GM19035 (cell line): ENCODE measurements around the gene TNS3.
A peak's percentile ranks its signal among the peaks of the same experiment; 100 is the strongest.

Experiments
- ATAC-seq: cut with Tn5 transposase; IDR thresholded peaks from one replicate; pipeline ENCODE4 v1.9.1; 2021; ENCODE audit not compliant: unreplicated experiment

The TNS3 gene

DNA sequence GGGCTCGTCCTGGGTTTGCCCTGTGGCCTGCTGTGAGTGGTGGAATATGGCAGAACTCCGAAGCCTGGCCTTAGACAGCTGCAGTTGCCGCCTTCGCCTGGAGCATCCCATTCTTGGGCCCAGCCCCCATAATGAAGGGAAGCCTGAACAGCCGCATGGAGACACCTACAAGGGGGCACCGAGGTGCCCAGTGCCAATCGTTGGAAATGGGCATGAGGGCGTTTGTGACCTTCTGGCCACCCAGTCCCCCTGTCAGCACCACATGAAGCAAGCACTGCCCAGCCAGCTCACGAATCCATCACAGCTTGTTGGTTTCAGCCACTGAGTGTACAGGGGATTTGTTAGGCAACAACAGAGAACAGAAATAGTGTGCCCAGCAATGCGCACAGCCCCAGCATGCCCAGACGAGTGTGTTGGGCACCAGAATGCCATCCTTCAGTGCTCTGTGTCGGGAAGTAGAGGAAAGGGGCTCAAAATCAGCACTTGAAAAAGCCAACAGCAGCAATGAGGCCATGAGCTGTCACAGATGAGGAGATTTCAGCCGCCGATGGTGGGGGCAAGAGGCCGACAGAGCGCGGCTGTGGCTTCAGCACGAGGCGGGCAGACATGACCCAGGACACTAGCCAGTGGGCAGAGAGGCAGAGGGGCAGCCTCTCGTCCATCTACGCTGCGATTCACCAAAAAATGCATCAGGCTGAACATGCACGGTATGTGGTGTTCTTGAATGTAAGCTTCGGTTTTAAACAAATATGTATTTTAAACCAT lies 91.2 kb downstream of the TNS3 start:
- ATAC-seq: no peak

DNA sequence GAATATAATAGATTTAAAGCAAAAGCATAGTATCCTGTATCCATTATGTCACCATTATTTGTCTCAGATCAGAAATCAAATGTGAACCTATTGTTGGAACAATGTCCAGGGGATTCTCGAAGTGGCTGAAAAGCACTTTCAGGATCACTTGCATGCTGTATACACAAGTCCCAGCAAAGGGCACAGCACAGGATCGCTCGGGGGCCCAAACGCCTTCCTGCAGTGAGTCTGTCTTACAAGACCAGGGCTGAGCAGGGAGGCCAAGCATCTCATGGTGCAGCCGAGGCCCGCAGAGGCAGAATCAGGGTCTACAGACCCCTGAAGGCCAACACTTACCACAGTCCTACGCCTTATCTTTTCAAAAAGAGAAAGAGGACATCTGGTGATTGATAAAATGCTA lies 92.3 kb downstream of the TNS3 start:
- ATAC-seq: no peak

DNA sequence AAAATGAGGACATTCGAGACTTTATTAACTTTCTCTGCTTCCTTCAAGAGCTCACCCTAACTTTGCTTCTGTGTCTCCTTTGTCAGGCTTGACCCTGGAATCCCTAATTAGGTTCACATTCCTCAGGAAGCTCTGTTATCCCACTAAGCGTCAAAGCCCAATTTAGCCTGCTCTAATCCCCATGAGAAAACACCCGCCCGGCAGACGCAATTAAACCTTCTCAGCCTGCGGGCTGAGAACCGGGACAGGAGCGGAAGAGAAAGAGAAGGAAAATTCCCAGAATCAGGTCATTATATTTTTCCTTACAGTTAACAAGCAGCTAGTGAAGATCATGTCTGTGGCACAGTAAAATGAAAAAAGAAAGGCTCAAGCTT lies 93.0 kb downstream of the TNS3 start:
- no peak for ATAC-seq

DNA sequence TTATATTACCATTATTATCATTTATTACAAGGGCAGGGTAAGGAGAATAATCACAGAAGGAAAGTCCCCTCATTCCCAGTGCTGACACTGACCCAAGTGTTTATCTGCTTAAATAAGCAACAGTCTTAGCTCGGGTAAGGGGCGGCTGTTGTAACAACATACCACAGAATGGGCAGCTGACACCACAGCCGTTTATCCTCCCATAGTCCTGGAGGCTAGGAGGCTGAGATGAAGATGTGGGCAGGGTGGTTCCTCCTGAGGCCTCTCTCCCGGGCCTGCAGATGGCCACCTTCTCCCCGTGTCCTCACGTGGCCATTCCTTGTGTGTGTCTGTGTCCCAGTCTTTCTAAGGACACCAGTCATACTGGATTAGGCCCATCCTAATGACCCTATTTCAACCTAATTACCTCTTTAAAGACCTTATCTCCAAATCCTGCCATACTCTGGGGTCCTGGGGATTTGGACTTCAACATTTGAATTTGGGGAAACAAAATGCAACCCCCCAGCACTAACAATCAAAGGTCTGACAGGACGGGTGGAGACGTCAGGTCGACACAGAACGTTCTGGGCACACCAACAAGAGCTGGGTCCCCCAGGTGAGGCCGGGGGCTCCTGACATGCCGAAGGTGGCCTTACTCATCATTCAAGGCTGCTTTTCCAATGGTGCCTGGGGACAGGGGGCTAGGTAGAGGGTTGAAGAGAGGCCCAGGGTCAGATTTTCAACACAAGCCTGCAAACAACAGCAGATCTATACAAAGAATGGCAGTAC lies 93.5 kb downstream of the TNS3 start:
- ATAC-seq: no peak

DNA sequence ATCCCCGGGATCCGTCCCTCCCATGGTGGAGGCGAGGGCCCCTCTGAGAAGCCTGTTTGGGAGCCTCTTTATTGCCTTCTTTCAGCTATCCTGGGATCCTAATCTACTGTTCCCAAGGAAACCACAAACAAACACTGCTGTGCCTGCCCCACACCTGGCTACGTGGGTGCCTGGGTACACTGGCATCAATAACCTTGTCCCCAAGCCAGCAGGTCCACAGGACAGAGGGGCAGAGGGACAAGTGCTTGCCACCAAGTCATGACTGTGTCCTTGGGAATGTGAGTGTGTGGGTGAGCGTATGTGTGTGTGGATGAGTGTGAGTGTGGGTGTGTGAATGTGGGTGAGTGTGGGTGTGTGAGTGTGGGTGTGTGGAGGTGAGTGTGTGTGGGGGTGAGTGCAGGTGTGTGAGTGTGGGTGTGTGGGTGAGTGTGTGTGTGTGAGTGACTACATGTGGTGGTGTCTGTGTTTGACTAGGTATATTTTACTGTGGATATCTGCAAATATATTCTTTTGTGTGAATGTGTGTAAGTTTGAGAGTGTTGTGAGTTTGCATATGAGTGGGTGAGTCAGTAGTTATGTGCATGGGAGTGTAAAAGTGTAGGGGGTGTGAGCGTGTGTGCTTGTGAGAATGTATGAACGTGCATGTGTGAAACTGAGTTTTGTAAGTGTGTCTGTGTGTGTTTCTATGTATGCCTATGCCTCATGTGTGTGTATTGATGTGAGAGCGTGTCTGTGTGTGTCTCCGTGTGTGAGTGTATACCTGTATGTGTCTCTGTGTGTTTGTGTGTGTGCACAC lies 96.1 kb downstream of the TNS3 start:
- ATAC-seq: no peak

DNA sequence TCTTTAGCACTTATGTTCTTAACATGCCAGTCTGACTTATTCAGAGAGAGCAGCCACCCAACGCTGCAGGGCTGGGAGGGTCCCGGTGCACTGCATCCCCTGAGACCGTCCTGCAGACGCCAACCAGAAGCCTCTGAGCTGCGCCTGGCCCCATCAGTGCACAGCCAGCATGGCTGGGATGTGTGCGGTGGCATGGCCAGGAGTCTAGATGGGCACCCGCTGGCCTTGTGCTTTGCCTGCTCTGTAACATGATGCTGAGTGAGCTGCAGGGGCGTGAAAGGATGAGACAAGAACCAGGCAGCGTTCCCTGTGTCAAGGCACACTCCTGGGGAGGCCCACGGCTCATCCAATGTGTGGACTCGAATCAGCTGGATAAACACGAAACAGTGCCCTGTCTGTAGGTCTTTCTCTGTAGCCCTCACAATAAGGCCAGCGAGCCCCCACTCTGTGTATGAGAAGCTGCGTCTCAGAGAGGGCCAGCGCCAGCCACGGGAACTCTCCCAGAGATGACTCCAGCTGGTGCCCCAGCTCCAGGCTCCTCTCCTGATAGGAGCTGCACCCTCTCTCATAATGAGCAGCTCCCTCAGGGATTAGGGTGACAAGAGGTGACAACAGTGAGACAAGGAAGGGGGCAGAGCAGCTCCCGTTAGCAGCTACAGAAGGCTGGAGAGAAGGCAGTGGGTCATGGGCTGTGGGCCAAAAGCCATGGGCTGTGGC lies 96.8 kb downstream of the TNS3 start:
- ATAC-seq: no peak

DNA sequence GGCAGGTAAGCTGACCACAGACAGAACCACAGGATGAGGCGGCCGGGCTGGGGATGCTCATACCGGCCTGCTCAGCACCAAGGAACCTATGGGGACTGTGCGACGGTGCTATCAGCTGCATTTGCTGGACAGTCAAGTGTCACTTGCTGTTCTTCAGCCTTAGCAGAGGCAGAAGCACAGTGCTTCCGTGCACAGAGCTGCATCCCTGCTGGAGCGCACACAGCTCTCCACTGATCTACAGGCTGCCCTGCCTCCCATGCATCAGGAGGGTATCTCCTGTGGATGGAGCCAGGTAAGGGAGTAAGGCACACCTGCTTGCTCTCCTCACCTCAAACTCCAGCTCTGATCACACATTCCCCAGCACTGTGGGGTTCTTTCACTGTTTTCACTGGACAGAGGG lies 97.5 kb downstream of the TNS3 start:
- no peak for ATAC-seq

DNA sequence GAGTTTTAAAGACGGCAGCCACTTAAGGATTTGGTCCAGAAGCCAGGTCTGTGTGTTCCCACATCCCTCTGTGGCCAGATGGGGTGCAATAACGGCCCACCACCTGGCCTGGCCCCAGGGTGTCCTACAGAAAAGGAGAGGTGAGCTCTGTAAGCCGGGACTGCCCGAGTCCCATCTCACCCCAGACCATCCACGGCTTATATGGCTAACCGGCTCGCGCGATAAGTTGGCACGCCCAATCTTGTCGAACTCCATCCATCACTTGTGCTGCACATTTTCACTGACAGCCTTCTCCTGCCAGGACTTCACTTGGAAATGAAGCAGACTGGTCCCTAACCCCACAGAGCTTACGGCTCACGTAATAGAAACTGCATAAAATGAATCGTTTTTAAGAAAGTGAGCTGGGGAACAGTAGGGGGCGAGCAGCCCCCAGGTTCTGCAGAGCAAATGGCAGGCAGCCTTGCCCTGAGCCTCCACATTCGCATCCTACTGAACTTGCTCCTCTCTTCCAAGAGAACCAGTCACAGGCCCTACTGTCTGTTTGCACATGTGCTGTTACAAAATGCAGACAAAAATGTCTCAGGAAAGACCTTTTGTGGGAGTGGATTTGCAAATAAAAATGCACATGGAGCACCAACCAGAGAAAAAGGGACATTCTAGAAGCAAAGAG lies 98.2 kb downstream of the TNS3 start:
- ATAC-seq: no peak

DNA sequence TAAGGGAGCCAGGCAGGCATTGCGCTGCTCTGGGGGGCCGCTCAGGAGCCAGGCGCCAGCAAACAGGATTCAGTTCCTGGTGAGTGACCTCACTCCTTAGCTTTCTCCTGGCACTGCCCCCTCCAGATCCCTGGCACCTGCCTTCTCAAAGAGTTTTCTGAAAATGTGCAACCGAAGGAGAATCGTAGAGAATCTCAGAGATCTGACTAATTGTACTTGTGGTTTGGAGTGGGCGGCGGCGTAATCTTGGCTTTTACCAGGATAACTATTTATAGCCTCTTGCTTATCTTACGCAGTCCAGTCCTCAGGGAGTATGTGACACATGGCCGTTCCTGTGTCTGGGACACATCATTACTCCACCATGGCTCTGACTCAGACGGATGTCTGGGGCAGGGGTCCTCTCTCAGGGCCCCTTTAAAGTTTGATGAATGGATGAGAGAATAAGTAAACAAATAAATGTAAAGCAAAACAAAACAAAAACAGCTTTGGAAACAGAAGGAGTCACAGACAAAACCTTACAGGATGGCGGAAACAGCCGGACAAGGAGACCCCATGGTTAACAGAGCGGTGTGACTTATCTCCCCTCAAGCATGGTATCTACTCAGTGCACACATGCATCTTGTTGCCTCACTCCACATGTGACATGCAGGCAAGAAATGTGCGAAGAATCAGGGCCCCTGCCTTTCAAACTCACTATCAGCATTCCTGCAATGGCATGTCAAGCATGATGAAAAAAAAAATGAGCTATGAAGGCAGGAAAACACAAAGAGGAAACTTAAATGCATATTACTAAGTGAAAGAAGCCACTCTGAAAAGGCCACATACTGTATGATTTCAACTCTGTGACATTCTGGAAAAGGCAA lies 99.7 kb downstream of the TNS3 start:
- ATAC-seq: no peak

DNA sequence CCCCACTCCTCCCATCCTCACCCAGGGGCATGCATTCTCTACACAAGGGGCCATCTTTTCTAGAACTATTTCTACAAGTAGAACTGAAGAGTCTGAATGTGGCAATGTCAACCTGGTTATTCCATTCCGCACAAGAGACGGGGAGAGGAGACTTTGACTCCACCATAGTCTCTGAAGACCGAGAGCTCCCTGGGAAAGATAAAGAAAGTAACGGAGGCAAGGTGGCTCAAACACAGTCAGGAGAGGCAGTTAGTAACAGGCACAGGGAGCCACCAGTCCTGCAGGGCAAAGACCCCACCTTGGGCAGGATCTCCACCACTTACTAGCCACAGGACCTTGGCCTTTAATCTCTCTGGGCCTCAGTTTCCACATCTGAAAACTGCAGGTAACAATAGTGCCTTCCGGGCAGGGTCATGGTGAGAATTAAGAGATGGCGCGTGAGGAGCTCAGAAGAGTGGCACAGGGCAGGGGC lies 100.3 kb downstream of the TNS3 start:
- ATAC-seq: no peak

DNA sequence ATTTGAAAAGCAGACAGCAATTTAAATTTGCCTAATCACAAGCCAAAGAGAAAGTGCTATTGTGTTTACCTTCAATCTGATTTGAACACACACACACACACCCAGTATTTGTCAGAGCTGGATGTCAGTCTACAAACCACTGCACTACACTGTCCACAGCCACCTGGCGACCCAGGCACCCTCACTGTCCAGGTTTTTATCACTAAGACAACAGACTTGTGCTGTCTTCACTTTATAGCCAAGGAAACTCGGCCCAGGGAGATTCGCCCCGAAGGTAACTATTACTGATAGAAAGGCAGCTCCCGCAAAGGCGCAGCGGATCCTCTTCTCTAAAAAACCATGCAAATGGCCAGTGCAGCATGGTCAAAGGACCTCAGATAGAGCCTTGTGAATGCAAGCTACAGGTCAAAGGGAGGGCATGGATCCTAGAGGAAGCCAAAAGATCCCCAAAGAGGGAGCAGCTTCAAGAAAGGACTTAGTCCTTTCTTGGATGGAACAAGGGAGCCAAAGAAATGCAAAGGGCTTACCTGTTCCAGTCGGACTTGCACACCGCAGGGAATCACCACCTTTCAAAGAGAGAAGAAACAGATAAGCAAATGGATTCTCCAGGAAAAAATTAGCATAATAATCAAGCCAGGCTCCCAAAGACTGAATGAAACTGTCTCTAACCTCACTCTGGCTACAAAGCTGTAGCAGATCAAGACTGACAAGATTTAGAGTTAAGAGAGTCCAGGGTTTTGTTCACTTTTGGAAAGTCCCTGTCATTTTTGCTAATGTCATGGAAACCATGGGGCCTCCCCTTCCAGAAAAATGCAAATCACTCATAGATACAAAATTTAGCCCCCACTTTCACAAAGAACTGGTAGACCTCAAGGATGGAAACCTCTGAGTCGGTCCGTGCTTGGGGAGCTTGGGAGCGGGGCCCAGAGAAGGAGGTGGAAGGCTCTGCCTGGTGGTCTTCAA lies 101.1 kb downstream of the TNS3 start:
- peak; percentile 64 for ATAC-seq

DNA sequence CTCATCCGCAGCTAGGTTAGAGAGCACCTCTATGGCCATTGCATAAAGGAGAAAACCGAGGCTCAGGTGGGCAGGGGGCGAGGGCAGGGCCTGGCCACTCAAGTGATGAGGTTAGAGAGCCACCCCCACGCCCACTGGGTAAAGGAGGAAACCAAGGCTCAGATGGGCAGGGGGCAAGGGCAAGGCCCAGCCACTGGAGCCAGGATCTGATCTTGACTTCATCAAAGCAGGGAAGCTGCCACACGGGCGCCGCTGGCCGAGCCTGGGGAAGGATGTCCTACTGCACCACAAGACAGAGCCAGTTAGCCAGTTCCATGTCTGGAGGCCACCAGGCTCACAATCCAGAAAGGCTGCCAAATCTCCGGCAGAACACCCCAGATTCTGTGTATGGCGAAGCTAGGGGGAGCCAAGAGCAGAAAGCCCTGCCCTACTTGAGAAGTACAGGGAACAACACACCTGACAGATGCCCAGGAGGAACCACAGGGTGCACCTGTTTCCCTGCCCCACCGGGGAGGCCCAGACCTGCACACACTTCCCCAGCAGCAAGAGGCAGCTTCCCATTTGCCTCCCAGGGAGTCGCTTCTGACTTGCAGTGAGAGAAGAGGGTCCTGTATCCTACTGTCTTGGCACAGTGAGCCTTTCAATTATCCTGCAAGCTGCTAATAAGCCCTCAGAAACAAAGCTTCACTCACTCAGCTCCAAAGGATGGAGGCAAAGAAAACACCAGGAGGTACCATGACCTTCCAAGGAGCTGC lies 101.9 kb downstream of the TNS3 start:
- no peak for ATAC-seq

DNA sequence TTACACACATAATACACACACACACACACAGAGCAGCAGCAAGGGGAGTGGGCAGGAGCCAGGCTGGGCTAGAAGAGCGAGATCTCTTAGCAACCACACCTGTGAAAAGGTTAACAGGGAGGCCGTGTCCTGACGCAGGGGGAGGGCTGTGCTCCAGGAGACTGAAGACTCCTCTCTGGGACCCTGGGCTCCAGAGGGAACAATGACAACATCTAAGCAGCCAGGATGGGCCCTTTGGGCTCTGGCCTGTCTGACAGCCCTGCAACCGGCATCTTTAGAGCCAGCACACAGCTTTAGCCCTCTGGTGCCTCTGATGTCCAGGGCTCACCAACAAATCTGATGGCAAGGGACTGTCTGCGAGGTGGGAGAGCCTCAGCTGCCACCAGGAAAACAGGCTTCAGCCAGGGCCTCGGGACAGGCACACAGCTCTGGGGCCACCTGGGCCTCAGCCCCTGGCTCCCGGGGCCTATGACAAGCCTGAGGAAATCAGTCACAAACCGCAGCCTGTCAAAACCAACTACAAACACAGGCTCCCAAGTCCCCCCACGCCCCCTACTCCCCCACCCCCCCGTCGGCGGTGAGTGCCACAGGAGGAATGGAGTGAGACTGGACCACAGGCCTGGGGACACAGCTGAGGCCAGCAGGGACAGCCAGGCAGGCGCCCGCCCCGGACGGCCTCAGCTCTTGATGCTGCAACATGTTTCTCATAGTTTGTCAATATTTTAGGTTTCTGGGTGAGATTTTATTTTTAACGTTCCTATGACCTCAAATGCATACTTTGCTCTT lies 102.8 kb downstream of the TNS3 start:
- no peak for ATAC-seq

DNA sequence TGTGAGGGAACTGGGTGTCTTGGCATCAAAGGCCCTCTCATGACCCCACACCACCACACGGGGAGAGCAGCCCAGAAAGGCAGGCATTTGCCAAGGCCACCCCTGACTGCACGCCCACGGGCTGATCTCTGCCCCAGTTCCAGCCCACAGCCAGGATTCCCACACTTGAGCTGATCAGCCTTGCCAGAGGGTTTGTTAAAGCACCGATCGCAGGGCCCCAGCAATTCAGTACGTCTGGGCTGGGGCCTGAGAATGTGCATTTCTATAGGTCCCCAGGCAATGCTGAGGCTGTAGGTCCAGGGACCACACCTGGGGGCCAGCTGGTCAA lies 103.9 kb downstream of the TNS3 start:
- ATAC-seq: no peak

DNA sequence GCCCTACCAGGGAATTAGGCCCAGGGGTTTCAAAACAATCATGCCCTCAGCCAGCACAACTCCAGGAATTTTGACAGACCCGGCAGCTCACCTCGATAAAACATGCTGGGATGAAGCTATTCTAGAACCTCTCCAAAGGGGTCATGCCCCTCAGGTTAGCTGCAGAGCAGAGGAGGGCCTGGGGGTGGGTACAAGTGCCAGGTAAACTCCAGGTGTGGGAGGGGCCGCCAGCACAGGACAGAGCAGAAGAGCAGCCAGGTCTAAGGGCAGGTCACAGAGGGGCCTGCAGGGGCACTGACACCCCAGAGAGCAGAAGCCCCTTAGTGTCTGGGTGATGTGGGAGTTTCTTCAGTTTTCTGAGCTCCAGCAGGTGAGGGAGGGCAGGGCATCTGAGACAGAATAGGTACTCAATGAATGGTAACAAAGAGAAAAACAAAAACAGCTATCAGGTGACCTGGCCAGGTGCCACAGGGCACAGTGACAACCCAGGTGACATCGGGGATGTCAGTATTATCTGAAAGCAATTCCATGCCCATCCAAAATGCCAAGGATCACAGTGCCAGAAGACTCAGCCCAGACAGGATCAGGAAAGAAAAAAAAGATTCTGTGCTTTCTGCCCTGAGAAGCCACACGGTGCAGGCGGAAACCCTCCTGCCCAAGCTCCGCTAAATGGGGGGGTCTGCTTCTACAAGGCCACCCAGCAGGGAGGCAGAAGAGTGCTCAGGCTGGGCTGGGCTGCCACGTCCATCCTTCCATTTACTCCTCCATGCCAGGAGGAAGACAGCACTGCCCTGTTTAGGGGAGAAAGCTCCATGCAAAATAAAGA lies 104.5 kb downstream of the TNS3 start:
- no peak for ATAC-seq

DNA sequence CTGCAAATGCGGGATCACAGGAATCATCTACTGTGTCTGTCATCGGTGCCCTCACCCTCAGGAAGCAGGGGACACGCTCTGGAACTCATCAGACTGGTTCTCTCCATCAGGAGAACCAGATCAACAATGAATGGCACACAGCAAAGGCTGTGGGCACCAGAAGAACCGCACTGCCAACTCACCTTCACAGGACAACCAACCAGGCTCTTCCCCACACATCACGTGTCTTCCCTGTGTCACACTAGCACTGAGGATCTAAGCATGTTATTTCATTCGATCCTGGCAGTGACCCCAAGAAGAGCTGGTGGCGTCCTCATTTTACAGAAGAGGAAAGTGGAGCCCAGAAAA lies 106.1 kb downstream of the TNS3 start:
- ATAC-seq: no peak
